Stimulated activated CD4-positive, alpha-beta T cell treated with anti-CD3 and anti-CD28 coated beads, Interleukin-15, amount 100 ng/mL, for 48 hours (primary cell): Measurements from ENCODE around the gene YPEL1.
A peak's percentile ranks its signal among the peaks of the same experiment; 100 is the strongest.

Experiments
- DNase-seq, 2 donors: peaks; one replicate each; pipeline ENCODE4 v3.0.0-alpha.2; 2020; ENCODE audit warnings: low read depth in 2 of 2

YPEL1 gene

GRCh38 chr22:21657020-21657359 lies 78.6 kb downstream of the YPEL1 start:
- DNase-seq: no peak

DNA sequence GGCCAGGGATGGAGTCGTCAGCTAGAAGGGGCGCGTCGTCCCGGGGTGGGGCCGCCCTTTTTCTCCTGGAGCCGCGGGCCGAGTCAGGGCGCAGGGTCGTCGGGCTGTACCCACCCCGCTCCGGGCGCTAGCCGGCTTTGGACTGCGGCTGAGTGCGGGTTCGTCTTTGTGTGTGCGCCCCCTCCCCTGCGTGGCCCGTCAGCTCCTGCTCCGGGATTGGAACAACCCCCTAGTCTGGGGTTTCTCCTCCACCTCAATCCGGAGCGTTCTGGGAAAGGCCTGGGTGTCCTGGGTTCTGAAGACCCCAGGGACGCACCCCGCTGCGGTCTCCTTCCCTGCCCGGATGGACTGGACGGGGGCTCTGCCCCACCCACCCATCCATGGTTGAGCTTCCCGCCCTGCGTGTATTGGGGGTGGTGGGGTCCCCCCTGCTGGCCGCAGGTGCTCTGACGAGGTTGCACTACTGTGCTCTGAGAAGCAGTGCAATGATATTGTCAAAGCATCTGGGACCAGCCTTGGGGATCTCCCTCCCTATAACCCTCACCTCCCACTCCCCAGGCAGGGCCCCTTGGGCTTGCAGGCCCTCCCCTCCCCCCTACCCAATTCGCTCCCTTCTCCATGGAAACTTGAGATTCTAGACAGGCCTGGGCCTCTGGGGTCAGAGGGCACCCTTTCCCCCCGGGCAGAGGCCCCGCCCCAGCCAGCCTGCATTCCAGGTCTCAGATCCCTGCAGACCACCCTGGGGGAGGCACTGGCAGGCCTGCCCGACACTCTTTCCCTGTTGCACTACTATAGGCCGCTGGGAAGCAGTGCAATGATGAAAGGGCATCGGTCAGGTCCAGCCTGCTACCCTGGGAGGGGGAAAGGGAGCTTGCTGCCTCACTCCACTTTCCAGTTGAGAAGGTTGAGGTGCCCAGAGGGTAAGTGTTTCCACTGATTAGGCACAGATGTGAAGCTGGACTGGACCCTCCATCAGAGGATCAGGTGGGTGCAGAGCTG lies 82.7 kb downstream of the YPEL1 start:
- DNase-seq: no peak

DNA sequence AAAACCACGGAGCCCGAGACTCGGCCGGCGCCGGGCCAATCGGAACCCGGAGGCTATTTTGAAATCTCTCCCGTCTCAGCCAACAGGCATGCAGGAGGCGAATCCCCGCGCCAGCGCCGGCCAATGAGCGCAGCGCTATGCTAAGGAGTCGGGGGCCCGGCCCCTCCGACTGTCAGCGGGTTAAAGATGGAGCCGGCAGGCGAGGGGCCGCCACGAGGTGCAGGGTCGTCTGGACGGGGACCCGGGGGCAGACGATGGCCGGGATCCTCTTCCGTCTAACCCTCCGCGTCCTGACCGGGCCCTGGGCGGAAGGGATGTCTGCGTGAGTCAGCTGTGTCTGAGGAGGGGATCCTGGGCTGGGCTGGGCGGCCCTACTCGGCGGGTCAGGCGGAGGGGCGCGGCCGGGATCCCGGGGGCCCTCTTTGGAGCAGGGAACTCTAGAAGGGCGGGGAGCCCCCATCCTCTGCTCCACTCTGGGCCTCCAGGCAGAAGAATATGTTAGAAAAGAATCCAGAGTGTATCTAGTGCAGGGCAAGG lies 83.5 kb downstream of the YPEL1 start:
- DNase-seq: peak; percentile 85 to 86

- no peak for DNase-seq
Observed at GRCh38 chr22:21651521-21652009, 84.0 kb downstream of the YPEL1 start.

GRCh38 chr22:21650823-21651520 lies 84.6 kb downstream of the YPEL1 start:
- no peak for DNase-seq

DNA sequence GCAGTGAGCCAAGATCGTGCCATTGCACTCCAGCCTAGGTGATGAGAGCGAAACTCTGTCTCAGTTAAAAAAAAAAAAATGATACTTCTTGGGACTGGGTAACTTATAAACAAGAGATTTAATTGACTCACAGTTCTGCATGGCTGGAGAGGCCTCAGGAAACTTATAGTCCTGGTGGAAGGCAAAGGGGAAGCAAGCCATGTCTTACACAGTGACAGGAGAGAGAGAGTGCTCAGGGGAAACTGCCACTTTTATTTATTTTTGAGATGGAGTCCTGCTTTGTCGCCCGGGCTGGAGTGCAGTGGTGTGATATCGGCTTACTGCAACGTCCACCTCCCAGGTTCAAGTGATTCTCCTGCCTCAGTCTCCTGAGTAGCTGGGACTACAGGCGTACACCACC lies 85.3 kb downstream of the YPEL1 start:
- DNase-seq: no peak
